ENCODE measurements around the gene CDH12. TPM values are rescaled to one million over a fixed set of nuclear protein-coding genes. Genes with fewer than 3 reads are reported as not detected.

The CDH12 gene
- total and polyA plus RNA-seq, 10 of the 15 experiments (the other 5 are each of a cell fraction or from before 2014, with no cell fraction given) = 0.03 to 0.16 TPM; not detected in 8

DNA sequence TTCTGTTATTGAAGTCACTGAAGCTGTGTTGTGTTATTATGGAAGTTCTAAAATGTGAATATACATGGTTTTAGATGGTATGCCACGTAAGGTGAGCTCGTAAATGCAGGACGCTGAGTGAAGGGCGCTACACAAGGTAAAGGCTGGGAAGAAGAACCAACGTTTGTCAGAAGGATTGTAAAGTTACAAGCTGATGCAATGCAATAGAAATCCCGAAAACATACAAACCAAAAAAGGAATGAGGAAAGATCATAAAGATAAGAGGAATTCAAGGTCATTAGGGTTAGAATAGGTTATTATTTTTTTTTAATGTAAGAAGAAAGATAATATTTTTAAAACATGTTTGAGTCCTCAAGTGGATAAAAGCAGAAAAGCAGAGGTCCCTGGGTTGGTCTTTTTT, 538.6 kb downstream of the CDH12 start:
- H3K4me1 ChIP-seq (ENCODE audit: control insufficient read depth, insufficient read depth, low read length) = no peaks in the 10 kb centered on the region
- in situ Hi-C loops (cut with MboI) = no loop called here
- FAIRE-seq (no peak), DNase-seq (ENCODE audit: low read depth, low spot score) (no peak), ATAC-seq (no peak)
- RAD21 ChIA-PET (ENCODE audit: unreplicated experiment) = no interaction called here
- TF ChIP-seq SRF (IDR thresholded peaks at IDR 0.05; ENCODE audit: low read depth in 2 of 2, low read length in 2 of 2) = no peak
- TF ChIP-seq MEF2A (IDR thresholded peaks at IDR 0.05; ENCODE audit: insufficient read depth, low read depth, low read length) = no peak
- no peak for TF ChIP-seq KLF5 (IDR thresholded peaks at IDR 0.05; ENCODE audit: partially characterized antibody)
- TF ChIP-seq PAX5 (IDR thresholded peaks at IDR 0.05; ENCODE audit: borderline replicate concordance, low read depth, low read length) = no peak
- TF ChIP-seq, protein P1, sequence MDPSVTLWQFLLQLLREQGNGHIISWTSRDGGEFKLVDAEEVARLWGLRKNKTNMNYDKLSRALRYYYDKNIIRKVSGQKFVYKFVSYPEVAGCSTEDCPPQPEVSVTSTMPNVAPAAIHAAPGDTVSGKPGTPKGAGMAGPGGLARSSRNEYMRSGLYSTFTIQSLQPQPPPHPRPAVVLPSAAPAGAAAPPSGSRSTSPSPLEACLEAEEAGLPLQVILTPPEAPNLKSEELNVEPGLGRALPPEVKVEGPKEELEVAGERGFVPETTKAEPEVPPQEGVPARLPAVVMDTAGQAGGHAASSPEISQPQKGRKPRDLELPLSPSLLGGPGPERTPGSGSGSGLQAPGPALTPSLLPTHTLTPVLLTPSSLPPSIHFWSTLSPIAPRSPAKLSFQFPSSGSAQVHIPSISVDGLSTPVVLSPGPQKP (IDR thresholded peaks at IDR 0.05; ENCODE audit: low read depth, low read length) = no peak
- TF ChIP-seq, protein P2, sequence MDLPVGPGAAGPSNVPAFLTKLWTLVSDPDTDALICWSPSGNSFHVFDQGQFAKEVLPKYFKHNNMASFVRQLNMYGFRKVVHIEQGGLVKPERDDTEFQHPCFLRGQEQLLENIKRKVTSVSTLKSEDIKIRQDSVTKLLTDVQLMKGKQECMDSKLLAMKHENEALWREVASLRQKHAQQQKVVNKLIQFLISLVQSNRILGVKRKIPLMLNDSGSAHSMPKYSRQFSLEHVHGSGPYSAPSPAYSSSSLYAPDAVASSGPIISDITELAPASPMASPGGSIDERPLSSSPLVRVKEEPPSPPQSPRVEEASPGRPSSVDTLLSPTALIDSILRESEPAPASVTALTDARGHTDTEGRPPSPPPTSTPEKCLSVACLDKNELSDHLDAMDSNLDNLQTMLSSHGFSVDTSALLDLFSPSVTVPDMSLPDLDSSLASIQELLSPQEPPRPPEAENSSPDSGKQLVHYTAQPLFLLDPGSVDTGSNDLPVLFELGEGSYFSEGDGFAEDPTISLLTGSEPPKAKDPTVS (IDR thresholded peaks at IDR 0.05; ENCODE audit: low read depth, low read length) = no peak
- no peak for TF ChIP-seq BRCA1 (IDR thresholded peaks at IDR 0.05; ENCODE audit: low read depth, low read length)
- TF ChIP-seq E2F8 (IDR thresholded peaks at IDR 0.05; ENCODE audit: low read depth, partially characterized antibody) = no peak
- no peak for TF ChIP-seq NFIC (IDR thresholded peaks at IDR 0.05; ENCODE audit: low read depth, low read length)
- no peak for TF ChIP-seq EGR1 (IDR thresholded peaks at IDR 0.05; ENCODE audit: borderline replicate concordance in 1 of 2, low read depth in 2 of 2, low read length in 2 of 2)
- TF ChIP-seq RFX5 (IDR thresholded peaks at IDR 0.05; ENCODE audit: low read depth, low read length) = no peak
- POLR2A ChIA-PET = no interaction called here
- H3K4me3 ChIP-seq = no peak overlapping the region
- intact Hi-C loops (cut with micrococcal nuclease; ENCODE audit: unreplicated experiment) = no loop called here
- no peaks in the 10 kb centered on the region for H3K79me2 ChIP-seq (ENCODE audit: control insufficient read depth, insufficient read depth, low read length)
- no peaks in the 10 kb centered on the region for H4K20me1 ChIP-seq (ENCODE audit: control insufficient read depth, insufficient read depth)
- no peaks in the 10 kb centered on the region for H3K36me3 ChIP-seq (ENCODE audit: control insufficient read depth in 2 of 2, insufficient read depth in 2 of 2, low read length in 1 of 2)
- no peak overlapping the region for H3K27ac ChIP-seq (ENCODE audit: control insufficient read depth, insufficient read depth)
- SMC1A ChIA-PET (ENCODE audit: uncharacterized antibody, unreplicated experiment) = interaction anchor here (0.7 kb wide), 1 partner anchor 14 kb away, joined by 3 read pairs; no protein-coding TSS in a partner anchor
- no peak overlapping the region for H3K4me2 ChIP-seq (ENCODE audit: control insufficient read depth, insufficient read depth)
- H3K9me3 ChIP-seq (replicated peaks; ENCODE audit: control insufficient read depth, insufficient read depth, low read length) = no peaks in the 10 kb centered on the region
- CTCF ChIA-PET = no interaction called here
- WGBS (ENCODE audit: insufficient coverage, insufficient replicate concordance, low lambda C conversion rate, missing lambda C conversion rate) = 36% methylated on average over 6 of the region's 6 CpGs
- H2AFZ ChIP-seq (ENCODE audit: control insufficient read depth, low read depth, low read length) = no peak overlapping the region
- no peaks in the 10 kb centered on the region for H3K27me3 ChIP-seq (replicated peaks in 1 of 2; ENCODE audit: control insufficient read depth in 2 of 2, insufficient read depth in 2 of 2, low read length in 1 of 2)
- BruUV-seq (replicated peaks) = no TSS peak
- no peak overlapping the region for H3K9ac ChIP-seq (ENCODE audit: control insufficient read depth, insufficient read depth, low read length)

Measured in GM12878 (cell line).